ENCODE data around the gene SDHB.

DNA sequence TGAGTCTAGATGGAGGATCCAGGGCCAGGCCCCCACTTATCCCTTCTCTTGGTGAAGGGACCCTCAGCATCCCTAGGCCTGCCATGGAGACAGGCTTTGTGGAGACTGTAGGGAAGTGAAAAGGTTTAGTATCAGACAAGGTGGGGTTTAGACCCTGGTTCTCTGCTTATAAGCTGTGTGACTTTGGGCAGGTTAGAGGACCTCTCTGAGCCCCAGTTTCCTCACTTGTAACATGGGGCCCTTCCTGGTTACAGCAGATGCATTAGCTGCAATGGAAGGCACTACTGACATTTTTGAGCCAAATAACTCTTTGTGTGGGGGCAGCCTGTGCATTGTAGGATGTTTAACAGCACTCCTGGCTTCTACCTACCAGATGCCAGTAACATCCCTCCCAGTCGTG lies 42.8 kb upstream of the SDHB start:
- TF ChIP-seq, protein P1, sequence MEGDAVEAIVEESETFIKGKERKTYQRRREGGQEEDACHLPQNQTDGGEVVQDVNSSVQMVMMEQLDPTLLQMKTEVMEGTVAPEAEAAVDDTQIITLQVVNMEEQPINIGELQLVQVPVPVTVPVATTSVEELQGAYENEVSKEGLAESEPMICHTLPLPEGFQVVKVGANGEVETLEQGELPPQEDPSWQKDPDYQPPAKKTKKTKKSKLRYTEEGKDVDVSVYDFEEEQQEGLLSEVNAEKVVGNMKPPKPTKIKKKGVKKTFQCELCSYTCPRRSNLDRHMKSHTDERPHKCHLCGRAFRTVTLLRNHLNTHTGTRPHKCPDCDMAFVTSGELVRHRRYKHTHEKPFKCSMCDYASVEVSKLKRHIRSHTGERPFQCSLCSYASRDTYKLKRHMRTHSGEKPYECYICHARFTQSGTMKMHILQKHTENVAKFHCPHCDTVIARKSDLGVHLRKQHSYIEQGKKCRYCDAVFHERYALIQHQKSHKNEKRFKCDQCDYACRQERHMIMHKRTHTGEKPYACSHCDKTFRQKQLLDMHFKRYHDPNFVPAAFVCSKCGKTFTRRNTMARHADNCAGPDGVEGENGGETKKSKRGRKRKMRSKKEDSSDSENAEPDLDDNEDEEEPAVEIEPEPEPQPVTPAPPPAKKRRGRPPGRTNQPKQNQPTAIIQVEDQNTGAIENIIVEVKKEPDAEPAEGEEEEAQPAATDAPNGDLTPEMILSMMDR (IDR thresholded peaks at IDR 0.05), result no peak
- TF ChIP-seq EZH2 (IDR thresholded peaks at IDR 0.05; ENCODE audit: borderline replicate concordance, insufficient read depth, low read depth, low read length, poor library complexity, severe bottlenecking), result no peak

Measured in B cell (primary cell).